ENCODE data around the gene ZNF112. TPM values are rescaled to one million over a fixed set of nuclear protein-coding genes. Genes with fewer than 3 reads are reported as not detected.

Gene ZNF112
- total RNA-seq, 3 donors from 2014 or later (not counting 1 experiment from before 2014, with no cell fraction given) = 0.39 TPM; not detected in 2

DNA sequence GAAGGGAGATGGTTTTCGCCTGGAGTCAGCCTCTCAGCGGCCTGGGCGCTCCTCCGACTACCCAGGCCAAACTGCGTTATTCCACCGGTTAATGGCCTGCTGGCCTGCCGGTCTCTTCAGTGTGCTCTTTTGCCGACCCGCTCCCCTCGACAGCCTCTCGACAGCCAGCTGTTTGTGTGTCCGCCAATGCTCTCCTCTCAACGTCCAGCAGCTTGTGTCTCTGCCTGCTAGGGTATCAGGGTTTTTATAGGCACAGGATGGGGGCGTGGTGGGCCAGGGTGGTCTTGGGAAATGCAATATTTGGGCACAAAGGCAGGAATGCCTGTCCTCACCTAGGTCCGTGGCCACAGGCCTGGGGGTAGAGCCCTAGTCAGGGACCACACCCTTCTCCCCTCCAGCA, 50.2 kb downstream of the ZNF112 start:
- Mint-ChIP-seq H3K27ac (no peak overlapping the region), H3K4me1 (peaks cover 17 to 18% of the 10 kb centered on the region in 2 donors), H3K9me3 (peaks cover 2% of the 10 kb centered on the region in 2 donors), H3K4me3 (no peak overlapping the region), H3K27me3 (ENCODE audit: low read depth in 2 of 2) (peaks cover 11 to 15% of the 10 kb centered on the region in 2 donors), H3K36me3 (no peaks in the 10 kb centered on the region)
- no peak overlapping the region for H3K27ac ChIP-seq (ENCODE audit: low read length)
- intact Hi-C loops (cut with micrococcal nuclease) = no loop called here
- DNase-seq (no peak), ATAC-seq (no peak)
- peaks cover 4% of the 10 kb centered on the region for H3K36me3 ChIP-seq (ENCODE audit: control insufficient read depth, insufficient read depth, low read length)
- H3K27me3 ChIP-seq (ENCODE audit: control insufficient read depth, insufficient read depth, low read length) = no peaks in the 10 kb centered on the region
- no peaks in the 10 kb centered on the region for H3K9me3 ChIP-seq (ENCODE audit: control insufficient read depth, insufficient read depth, low read length)
- H3K4me3 ChIP-seq (ENCODE audit: low read length) = no peak overlapping the region
- H3K4me1 ChIP-seq (ENCODE audit: control insufficient read depth, insufficient read depth, low read length) = peaks cover 5% of the 10 kb centered on the region
- WGBS (ENCODE audit: insufficient coverage) = 90% methylated on average over 14 of the region's 15 CpGs
- TF ChIP-seq, protein P1, sequence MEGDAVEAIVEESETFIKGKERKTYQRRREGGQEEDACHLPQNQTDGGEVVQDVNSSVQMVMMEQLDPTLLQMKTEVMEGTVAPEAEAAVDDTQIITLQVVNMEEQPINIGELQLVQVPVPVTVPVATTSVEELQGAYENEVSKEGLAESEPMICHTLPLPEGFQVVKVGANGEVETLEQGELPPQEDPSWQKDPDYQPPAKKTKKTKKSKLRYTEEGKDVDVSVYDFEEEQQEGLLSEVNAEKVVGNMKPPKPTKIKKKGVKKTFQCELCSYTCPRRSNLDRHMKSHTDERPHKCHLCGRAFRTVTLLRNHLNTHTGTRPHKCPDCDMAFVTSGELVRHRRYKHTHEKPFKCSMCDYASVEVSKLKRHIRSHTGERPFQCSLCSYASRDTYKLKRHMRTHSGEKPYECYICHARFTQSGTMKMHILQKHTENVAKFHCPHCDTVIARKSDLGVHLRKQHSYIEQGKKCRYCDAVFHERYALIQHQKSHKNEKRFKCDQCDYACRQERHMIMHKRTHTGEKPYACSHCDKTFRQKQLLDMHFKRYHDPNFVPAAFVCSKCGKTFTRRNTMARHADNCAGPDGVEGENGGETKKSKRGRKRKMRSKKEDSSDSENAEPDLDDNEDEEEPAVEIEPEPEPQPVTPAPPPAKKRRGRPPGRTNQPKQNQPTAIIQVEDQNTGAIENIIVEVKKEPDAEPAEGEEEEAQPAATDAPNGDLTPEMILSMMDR (IDR thresholded peaks at IDR 0.05) = no peak

DNA sequence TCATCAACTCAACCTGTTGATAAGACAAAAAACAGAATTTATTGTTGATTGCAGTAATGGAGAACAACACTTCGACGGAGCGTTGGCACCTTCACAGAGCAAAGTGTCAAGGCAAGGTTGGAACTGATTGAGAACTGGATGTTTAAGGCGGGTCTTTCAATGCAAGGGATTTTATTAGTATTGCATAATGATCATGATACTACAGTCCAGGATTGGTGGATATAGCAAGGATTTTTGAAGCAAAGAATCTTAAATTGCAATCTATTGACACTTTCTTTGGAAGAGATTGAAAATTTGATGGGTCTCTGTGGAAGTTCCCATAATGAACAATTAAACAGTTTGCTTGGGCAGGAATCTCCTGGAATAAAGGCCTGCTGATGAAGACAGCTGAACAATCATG, 51.0 kb downstream of the ZNF112 start:
- Histone ChIP-seq H3K36me3 (ENCODE audit: control insufficient read depth, insufficient read depth, low read length) (peaks cover 6% of the 10 kb centered on the region), H3K9me3 (ENCODE audit: control insufficient read depth, insufficient read depth, low read length) (no peaks in the 10 kb centered on the region), H3K27ac (ENCODE audit: low read length) (no peak overlapping the region), H3K27me3 (ENCODE audit: control insufficient read depth, insufficient read depth, low read length) (no peaks in the 10 kb centered on the region), H3K4me3 (ENCODE audit: low read length) (no peak overlapping the region), H3K4me1 (ENCODE audit: control insufficient read depth, insufficient read depth, low read length) (peaks cover 5% of the 10 kb centered on the region)
- DNase-seq (peak in 1 of 2 donors; percentile 2), ATAC-seq (no peak)
- Mint-ChIP-seq H3K4me1 (peaks cover 17 to 18% of the 10 kb centered on the region in 2 donors), H3K36me3 (no peaks in the 10 kb centered on the region), H3K27me3 (ENCODE audit: low read depth in 2 of 2) (peaks cover 11 to 15% of the 10 kb centered on the region in 2 donors), H3K27ac (peak overlapping the region in 1 of 2 donors; percentile 74), H3K9me3 (peaks cover 2% of the 10 kb centered on the region in 2 donors), H3K4me3 (peak overlapping the region; percentile 94)
- TF ChIP-seq, protein P1 (IDR thresholded peaks at IDR 0.05) = no peak
- WGBS (ENCODE audit: insufficient coverage) = 88% methylated on average over 4 of the region's 4 CpGs
- intact Hi-C loops (cut with micrococcal nuclease) = no loop called here

DNA sequence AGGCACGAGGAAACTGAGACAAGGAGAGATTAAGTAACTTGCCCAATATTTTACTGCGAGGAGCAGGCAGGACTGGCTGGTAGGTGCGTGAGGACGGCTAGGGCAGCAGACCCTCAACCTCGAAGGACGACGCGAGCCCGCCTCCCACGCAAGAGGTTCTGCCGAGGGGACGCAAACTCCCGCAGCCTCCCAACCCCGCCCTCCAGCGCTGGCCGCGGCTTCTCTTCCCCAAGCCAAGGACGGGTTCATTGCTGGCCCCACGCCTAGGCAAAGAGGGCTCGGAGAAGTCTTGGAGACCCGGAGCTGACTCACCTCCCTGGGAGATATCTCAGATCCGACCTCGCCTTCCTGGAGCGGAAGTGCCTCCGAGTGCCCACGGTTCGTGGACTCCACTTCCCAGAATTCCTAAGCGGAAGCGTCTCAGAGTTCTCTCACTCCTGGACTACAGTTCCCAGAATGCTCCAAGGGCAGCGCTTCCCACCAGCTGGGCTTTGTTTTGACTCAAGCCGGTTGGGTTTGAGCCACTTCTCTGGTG, 51.8 kb downstream of the ZNF112 start, which contains the start of gene ZNF235:
Gene ZNF235, minus strand, starts transcription at position 367 of the 535 bp plus-strand sequence. CDS start 1,621 bp downstream, outside the sequence.
- WGBS (ENCODE audit: insufficient coverage) = under 1% methylated on average over 31 of the region's 31 CpGs
- peaks cover 9% of the 10 kb centered on the region for H3K36me3 ChIP-seq (ENCODE audit: control insufficient read depth, insufficient read depth, low read length)
- TF ChIP-seq, protein P1 (IDR thresholded peaks at IDR 0.05) = no peak
- DNase-seq (peak; percentile 19 to 86), ATAC-seq (peak; percentile 78 to 97 (median 83))
- Mint-ChIP-seq H3K4me1 (peaks cover 17 to 25% of the 10 kb centered on the region in 2 donors), H3K36me3 (peaks cover 2% of the 10 kb centered on the region), H3K27me3 (ENCODE audit: low read depth in 2 of 2) (peaks cover 11% of the 10 kb centered on the region in 2 donors), H3K9me3 (peaks cover 2% of the 10 kb centered on the region in 2 donors), H3K4me3 (peak within 1 kb of the TSS; percentile 94), H3K27ac (peak within 1 kb of the TSS; percentile 74 to 81)
- peak within 1 kb of the TSS; percentile 56 for H3K27ac ChIP-seq (ENCODE audit: low read length)
- peaks cover 5% of the 10 kb centered on the region for H3K4me1 ChIP-seq (ENCODE audit: control insufficient read depth, insufficient read depth, low read length)
- intact Hi-C loops (cut with micrococcal nuclease) = no loop called here
- no peaks in the 10 kb centered on the region for H3K9me3 ChIP-seq (ENCODE audit: control insufficient read depth, insufficient read depth, low read length)
- no peaks in the 10 kb centered on the region for H3K27me3 ChIP-seq (ENCODE audit: control insufficient read depth, insufficient read depth, low read length)
- H3K4me3 ChIP-seq (ENCODE audit: low read length) = peak within 1 kb of the TSS; percentile 80
